ENCODE data around the gene SLX9.

DNA sequence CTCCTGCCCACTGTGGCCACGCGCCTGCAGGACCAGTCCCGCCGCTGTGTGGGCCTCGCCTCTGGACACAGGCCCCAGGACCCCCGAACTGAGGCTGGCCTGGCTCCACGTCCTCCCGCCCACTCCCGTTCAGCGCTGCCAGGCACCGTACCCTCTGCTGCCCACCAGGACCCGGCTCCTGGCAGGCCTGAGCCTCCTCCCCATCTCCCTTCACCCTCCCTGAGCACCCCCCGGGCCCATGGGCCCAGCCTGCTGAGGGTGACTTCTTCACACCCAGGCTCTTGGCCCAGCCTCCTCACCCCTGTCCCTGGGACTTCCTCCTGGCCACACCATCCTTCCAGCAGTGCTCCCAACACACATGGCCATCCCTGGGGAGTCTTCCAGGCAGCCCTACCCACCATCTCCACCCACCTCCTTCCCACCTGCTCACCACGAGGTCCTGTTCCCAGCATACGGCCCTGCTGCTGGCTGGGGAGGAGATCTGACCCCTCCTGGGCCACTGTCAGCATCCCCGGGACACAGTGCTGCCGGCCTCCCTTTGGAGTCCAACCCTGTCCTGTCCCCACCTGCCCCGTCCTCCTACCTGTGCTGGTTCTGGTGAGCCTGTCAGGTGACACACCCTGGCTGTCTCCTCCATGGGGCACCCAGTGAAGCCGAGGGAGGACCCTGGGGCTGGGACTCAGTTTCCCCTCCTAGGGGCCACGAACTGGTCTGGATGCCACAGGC is 53.7 kb downstream of the SLX9 start:
- TF ChIP-seq JUN (IDR thresholded peaks at IDR 0.05; ENCODE audit: borderline replicate concordance, insufficient read depth, insufficient read length, low read depth), result no peak
- TF ChIP-seq, protein P1, sequence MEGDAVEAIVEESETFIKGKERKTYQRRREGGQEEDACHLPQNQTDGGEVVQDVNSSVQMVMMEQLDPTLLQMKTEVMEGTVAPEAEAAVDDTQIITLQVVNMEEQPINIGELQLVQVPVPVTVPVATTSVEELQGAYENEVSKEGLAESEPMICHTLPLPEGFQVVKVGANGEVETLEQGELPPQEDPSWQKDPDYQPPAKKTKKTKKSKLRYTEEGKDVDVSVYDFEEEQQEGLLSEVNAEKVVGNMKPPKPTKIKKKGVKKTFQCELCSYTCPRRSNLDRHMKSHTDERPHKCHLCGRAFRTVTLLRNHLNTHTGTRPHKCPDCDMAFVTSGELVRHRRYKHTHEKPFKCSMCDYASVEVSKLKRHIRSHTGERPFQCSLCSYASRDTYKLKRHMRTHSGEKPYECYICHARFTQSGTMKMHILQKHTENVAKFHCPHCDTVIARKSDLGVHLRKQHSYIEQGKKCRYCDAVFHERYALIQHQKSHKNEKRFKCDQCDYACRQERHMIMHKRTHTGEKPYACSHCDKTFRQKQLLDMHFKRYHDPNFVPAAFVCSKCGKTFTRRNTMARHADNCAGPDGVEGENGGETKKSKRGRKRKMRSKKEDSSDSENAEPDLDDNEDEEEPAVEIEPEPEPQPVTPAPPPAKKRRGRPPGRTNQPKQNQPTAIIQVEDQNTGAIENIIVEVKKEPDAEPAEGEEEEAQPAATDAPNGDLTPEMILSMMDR (IDR thresholded peaks at IDR 0.05; ENCODE audit: extremely low read depth in 1 of 2, insufficient read depth in 1 of 2, low read depth in 1 of 2, low read length in 2 of 2), result no peak
- no peak for TF ChIP-seq EZH2 (IDR thresholded peaks at IDR 0.05; ENCODE audit: borderline replicate concordance, low read depth, low read length, severe bottlenecking)
- no peak for TF ChIP-seq POLR2AphosphoS5 (IDR thresholded peaks at IDR 0.05; ENCODE audit: insufficient read depth, low read depth, low read length)

Measured in endothelial cell of umbilical vein (primary cell).